ENCODE results near the gene PCA3. TPM values are rescaled to one million over a fixed set of nuclear protein-coding genes. Genes with fewer than 3 reads are reported as not detected.

PCA3 gene
- total RNA-seq, 3 donors from 2014 or later (not counting 1 experiment from before 2014, with no cell fraction given): 0.36 TPM; not detected in 2

- Histone ChIP-seq H3K4me3 (ENCODE audit: low read length) (no peak overlapping the region), H3K27ac (ENCODE audit: low read length) (no peak overlapping the region), H3K36me3 (ENCODE audit: control insufficient read depth, insufficient read depth, low read length) (no peaks in the 10 kb centered on the region), H3K9me3 (ENCODE audit: control insufficient read depth, insufficient read depth, low read length) (no peaks in the 10 kb centered on the region), H3K4me1 (ENCODE audit: control insufficient read depth, insufficient read depth, low read length) (no peaks in the 10 kb centered on the region), H3K27me3 (ENCODE audit: control insufficient read depth, insufficient read depth, low read length) (no peaks in the 10 kb centered on the region)
- no peaks in the 10 kb centered on the region for H3K36me3 Mint-ChIP-seq
- no peaks in the 10 kb centered on the region for H3K4me1 Mint-ChIP-seq
- no peak overlapping the region for H3K4me3 Mint-ChIP-seq
- intact Hi-C loops (cut with micrococcal nuclease): no loop called here
- H3K27me3 Mint-ChIP-seq (ENCODE audit: low read depth in 2 of 2): peaks cover 10 to 20% of the 10 kb centered on the region in 2 donors
- TF ChIP-seq, protein P1, sequence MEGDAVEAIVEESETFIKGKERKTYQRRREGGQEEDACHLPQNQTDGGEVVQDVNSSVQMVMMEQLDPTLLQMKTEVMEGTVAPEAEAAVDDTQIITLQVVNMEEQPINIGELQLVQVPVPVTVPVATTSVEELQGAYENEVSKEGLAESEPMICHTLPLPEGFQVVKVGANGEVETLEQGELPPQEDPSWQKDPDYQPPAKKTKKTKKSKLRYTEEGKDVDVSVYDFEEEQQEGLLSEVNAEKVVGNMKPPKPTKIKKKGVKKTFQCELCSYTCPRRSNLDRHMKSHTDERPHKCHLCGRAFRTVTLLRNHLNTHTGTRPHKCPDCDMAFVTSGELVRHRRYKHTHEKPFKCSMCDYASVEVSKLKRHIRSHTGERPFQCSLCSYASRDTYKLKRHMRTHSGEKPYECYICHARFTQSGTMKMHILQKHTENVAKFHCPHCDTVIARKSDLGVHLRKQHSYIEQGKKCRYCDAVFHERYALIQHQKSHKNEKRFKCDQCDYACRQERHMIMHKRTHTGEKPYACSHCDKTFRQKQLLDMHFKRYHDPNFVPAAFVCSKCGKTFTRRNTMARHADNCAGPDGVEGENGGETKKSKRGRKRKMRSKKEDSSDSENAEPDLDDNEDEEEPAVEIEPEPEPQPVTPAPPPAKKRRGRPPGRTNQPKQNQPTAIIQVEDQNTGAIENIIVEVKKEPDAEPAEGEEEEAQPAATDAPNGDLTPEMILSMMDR (IDR thresholded peaks at IDR 0.05): no peak
- DNase-seq (no peak), ATAC-seq (no peak)
- 100% methylated on average over 1 of the region's 1 CpG for WGBS (ENCODE audit: insufficient coverage)
- H3K9me3 Mint-ChIP-seq: no peaks in the 10 kb centered on the region
- no peak overlapping the region for H3K27ac Mint-ChIP-seq
Observed at GRCh38 chr9:76817489-76817888, 53.3 kb downstream of the PCA3 start.

DNA sequence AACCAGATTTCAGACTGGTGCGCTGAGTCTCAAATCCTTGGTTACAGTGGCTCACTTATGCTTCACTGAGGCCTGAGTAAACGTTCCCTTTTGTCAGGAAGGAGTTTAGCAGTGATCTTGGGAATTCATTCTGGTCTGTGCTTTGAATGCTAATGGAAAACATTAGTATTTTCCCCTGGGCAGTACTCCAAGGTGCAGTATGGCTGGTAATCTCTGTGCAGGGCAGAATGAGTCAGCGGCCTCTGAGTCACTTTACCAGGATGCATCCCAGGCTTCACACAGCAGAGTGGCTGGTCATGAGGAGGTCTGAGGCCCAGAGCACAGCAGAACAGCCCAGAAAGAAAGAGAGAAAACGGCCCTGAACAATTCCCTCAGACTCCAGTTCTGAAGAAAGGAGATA, 54.0 kb downstream of the PCA3 start:
- Mint-ChIP-seq H3K36me3 (no peaks in the 10 kb centered on the region), H3K4me1 (no peaks in the 10 kb centered on the region), H3K27me3 (ENCODE audit: low read depth in 2 of 2) (peaks cover 10 to 24% of the 10 kb centered on the region in 2 donors), H3K4me3 (no peak overlapping the region), H3K27ac (no peak overlapping the region), H3K9me3 (no peaks in the 10 kb centered on the region)
- H3K27ac ChIP-seq (ENCODE audit: low read length): no peak overlapping the region
- ATAC-seq (no peak), DNase-seq (no peak)
- H3K9me3 ChIP-seq (ENCODE audit: control insufficient read depth, insufficient read depth, low read length): no peaks in the 10 kb centered on the region
- no peak overlapping the region for H3K4me3 ChIP-seq (ENCODE audit: low read length)
- TF ChIP-seq, protein P1 (IDR thresholded peaks at IDR 0.05): no peak
- no peaks in the 10 kb centered on the region for H3K4me1 ChIP-seq (ENCODE audit: control insufficient read depth, insufficient read depth, low read length)
- intact Hi-C loops (cut with micrococcal nuclease): no loop called here
- H3K27me3 ChIP-seq (ENCODE audit: control insufficient read depth, insufficient read depth, low read length): no peaks in the 10 kb centered on the region
- H3K36me3 ChIP-seq (ENCODE audit: control insufficient read depth, insufficient read depth, low read length): no peaks in the 10 kb centered on the region
- WGBS (ENCODE audit: insufficient coverage): 87% methylated on average over 4 of the region's 4 CpGs

DNA sequence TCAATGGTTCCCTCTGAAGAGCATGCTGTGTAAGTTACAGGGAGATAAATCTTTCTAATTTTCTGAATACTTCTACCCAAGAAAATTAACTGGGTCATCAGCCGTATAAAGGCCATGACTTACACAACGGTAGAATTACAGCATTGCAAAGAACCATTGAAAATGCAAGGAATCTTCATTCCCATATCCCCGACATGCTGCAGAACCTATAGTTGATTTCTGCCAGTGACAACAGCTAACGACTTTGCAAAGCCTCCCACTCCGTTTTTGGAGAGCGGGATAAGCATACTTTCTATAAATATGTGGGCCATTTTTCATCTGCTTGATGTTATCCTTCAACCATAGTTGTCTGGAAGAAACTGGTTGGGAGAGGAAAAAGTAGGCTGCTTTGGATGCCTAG, 56.2 kb downstream of the PCA3 start:
- H3K36me3 ChIP-seq (ENCODE audit: control insufficient read depth, insufficient read depth, low read length): no peaks in the 10 kb centered on the region
- no peak overlapping the region for H3K27ac Mint-ChIP-seq
- no peaks in the 10 kb centered on the region for H3K9me3 ChIP-seq (ENCODE audit: control insufficient read depth, insufficient read depth, low read length)
- 95% methylated on average over 6 of the region's 6 CpGs for whole genome bisulfite sequencing (ENCODE audit: insufficient coverage)
- peaks cover 6 to 24% of the 10 kb centered on the region in 2 donors for H3K27me3 Mint-ChIP-seq (ENCODE audit: low read depth in 2 of 2)
- TF ChIP-seq, protein P1 (IDR thresholded peaks at IDR 0.05): no peak
- no peaks in the 10 kb centered on the region for H3K36me3 Mint-ChIP-seq
- DNase-seq: no peak
- no peaks in the 10 kb centered on the region for H3K27me3 ChIP-seq (ENCODE audit: control insufficient read depth, insufficient read depth, low read length)
- ATAC-seq: no peak
- H3K4me1 Mint-ChIP-seq: no peaks in the 10 kb centered on the region
- H3K9me3 Mint-ChIP-seq: no peaks in the 10 kb centered on the region
- H3K4me3 ChIP-seq (ENCODE audit: low read length): no peak overlapping the region
- no peaks in the 10 kb centered on the region for H3K4me1 ChIP-seq (ENCODE audit: control insufficient read depth, insufficient read depth, low read length)
- no peak overlapping the region for H3K4me3 Mint-ChIP-seq
- intact Hi-C loops (cut with micrococcal nuclease): no loop called here
- no peak overlapping the region for H3K27ac ChIP-seq (ENCODE audit: low read length)

DNA sequence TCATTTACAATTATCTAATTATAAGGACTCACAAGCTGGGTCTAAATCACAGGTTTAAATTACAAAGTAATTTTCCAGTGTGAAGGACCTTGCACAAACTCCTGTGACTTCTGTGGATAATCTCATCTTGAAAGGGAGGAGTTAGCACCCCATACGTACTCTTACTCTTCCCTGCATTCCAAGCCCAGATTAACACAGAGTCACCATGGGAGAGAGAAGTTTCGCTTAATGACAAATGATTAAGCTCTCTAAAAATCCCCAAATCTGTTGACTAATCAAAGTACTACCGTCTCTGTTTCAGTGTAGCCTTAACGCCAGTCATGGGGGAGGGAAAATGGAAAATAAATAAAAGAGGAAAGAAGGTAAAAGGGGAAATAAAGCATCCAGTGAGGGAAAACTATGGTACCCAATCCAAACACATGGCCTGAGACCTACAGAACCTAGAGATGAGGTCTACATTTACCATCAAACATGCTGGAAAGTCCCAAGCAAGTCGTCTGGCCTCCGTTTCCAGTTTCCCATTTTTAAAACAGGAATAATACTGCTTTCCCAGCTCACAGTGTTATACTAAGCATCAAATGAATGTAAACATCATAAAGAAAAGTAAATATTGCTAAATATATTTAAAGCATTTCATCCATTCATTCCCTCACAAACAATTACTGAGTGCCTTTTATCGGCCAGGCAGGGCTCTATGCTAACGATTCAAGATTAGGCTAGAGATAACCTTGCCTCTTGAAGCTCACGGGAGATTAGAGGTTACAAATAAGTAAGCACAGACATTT, 63.2 kb downstream of the PCA3 start:
- H3K27ac ChIP-seq (ENCODE audit: low read length): no peak overlapping the region
- Mint-ChIP-seq H3K36me3 (no peaks in the 10 kb centered on the region), H3K27me3 (ENCODE audit: low read depth in 2 of 2) (peaks cover 11 to 15% of the 10 kb centered on the region in 2 donors), H3K4me1 (no peaks in the 10 kb centered on the region), H3K9me3 (peaks cover 0 to 2% of the 10 kb centered on the region in 2 donors), H3K4me3 (no peak overlapping the region), H3K27ac (no peak overlapping the region)
- DNase-seq: no peak
- no peak overlapping the region for H3K4me3 ChIP-seq (ENCODE audit: low read length)
- no peaks in the 10 kb centered on the region for H3K4me1 ChIP-seq (ENCODE audit: control insufficient read depth, insufficient read depth, low read length)
- intact Hi-C loops (cut with micrococcal nuclease): no loop called here
- H3K9me3 ChIP-seq (ENCODE audit: control insufficient read depth, insufficient read depth, low read length): no peaks in the 10 kb centered on the region
- no peak for ATAC-seq
- TF ChIP-seq, protein P1 (IDR thresholded peaks at IDR 0.05): no peak
- 93% methylated on average over 7 of the region's 9 CpGs for WGBS (ENCODE audit: insufficient coverage)
- no peaks in the 10 kb centered on the region for H3K27me3 ChIP-seq (ENCODE audit: control insufficient read depth, insufficient read depth, low read length)
- H3K36me3 ChIP-seq (ENCODE audit: control insufficient read depth, insufficient read depth, low read length): no peaks in the 10 kb centered on the region

All from natural killer cell (primary cell).